Suprapubic skin (tissue), 4 donors: ENCODE measurements around the gene MYB. TPM values are rescaled to one million over a fixed set of nuclear protein-coding genes. Genes with fewer than 3 reads are reported as not detected.

Experiments used
- DNase-seq, 2 donors: peaks; one replicate each; pipeline ENCODE4 v3.0.0-alpha.2; 2019; ENCODE audit warnings: low spot score in 2 of 2
- H3K27ac ChIP-seq: fragments of 200-600 bp; sonication (generic); one replicate; pipeline ENCODE4 v1.5.1; 2019
- H3K27me3 ChIP-seq: fragments of 200-600 bp; sonication (generic); one replicate; pipeline ENCODE4 v1.5.1; 2019
- H3K36me3 ChIP-seq: fragments of 200-600 bp; sonication (generic); one replicate; pipeline ENCODE4 v1.5.1; 2019
- H3K4me1 ChIP-seq: fragments of 200-600 bp; sonication (generic); one replicate; pipeline ENCODE4 v1.5.1; 2019
- H3K4me3 ChIP-seq: fragments of 200-600 bp; sonication (generic); one replicate; pipeline ENCODE4 v1.5.1; 2019; ENCODE audit warnings: mild to moderate bottlenecking
- H3K9me3 ChIP-seq: fragments of 200-600 bp; sonication (generic); one replicate; pipeline ENCODE4 v1.5.1; 2019
- EP300 ChIP-seq: sonication (generic); formaldehyde crosslinking; IDR thresholded peaks from one replicate; pipeline ENCODE4 v1.6.1; 2017; ENCODE audit warnings: antibody characterized with exemption
- POLR2A ChIP-seq, 2 donors: fragments of 450-650 bp; IDR thresholded peaks; one replicate each; pipeline ENCODE4 v1.6.1; 2017; ENCODE audit warnings: antibody characterized with exemption in 2 of 2, mild to moderate bottlenecking in 2 of 2, moderate library complexity in 2 of 2
- POLR2AphosphoS5 ChIP-seq, 3 donors: sonication (generic); formaldehyde crosslinking; IDR thresholded peaks; one replicate each; pipeline ENCODE4 v1.6.1; 2017; ENCODE audit warnings: antibody characterized with exemption in 3 of 3
- WGBS: methylation state at CpG from one replicate; pipeline ENCODE4 v1.1.5; 2018; 5-methylcytosine and 5-hydroxymethylcytosine counted together
- total RNA-seq, 4 donors: library from RNA; depleted of rRNA; stranded (reverse); fragments of >200 nt; gene quantifications; one replicate each; pipeline ENCODE4 v1.1.0, GENCODE V29; 2016
- TF ChIP-seq, protein P1 (sequence below), 2 donors: fragments of 200-600 bp in 1 of 2; fragments of 450-650 bp in 1 of 2; sonication (generic) in 1 of 2; IDR thresholded peaks; one replicate each; pipeline ENCODE4 v1.5.1; 2016 to 2019; ENCODE audit warnings: antibody characterized with exemption in 2 of 2, mild to moderate bottlenecking in 1 of 2, moderate library complexity in 1 of 2

The MYB gene
- total RNA-seq, 4 donors from 2014 or later = 5.1 to 18.0 (median 8.8) TPM

DNA sequence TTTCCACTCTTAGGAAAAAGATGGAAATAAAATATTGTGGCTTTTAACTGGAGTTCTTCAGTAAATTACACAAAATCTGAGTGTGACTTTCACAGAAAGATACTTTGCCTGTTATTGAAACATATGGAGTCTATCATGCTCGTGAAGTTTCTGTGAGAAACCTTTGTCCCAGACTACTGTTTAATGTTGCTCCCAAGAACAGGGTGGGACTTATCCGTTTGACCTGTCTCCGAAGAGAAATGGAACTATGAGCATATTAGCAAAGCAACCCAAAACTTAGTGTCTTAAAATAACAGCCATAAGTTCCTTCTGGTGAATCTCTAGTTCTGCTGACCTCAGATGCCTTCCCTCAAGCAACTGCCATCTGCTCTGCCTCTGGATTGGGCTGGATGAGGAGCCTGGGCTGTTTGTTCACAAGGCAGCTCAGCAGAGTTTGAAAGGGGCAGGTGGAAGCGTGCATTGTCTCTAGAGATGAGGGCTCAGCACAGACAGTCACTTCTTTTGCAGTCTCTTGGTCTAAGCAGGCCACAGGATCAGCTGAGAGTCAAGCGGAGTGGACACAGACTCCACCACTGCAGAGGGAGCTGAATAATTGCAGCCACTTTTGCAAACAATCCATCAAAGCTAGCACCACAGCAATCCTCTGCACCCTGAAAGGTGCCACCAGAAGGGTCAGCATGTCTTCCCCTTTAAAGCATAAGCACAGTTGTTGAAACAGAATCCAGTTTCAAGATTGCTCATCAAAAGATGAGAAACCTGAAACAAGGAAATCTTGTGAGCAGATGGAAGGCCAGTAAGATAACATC lies 52.8 kb downstream of the MYB start:
- TF ChIP-seq, protein P1, sequence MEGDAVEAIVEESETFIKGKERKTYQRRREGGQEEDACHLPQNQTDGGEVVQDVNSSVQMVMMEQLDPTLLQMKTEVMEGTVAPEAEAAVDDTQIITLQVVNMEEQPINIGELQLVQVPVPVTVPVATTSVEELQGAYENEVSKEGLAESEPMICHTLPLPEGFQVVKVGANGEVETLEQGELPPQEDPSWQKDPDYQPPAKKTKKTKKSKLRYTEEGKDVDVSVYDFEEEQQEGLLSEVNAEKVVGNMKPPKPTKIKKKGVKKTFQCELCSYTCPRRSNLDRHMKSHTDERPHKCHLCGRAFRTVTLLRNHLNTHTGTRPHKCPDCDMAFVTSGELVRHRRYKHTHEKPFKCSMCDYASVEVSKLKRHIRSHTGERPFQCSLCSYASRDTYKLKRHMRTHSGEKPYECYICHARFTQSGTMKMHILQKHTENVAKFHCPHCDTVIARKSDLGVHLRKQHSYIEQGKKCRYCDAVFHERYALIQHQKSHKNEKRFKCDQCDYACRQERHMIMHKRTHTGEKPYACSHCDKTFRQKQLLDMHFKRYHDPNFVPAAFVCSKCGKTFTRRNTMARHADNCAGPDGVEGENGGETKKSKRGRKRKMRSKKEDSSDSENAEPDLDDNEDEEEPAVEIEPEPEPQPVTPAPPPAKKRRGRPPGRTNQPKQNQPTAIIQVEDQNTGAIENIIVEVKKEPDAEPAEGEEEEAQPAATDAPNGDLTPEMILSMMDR (IDR thresholded peaks at IDR 0.05) = no peak
- TF ChIP-seq EP300 = no peak
- TF ChIP-seq POLR2AphosphoS5 (IDR thresholded peaks at IDR 0.05) = no peak
- TF ChIP-seq POLR2A (IDR thresholded peaks at IDR 0.05) = no peak
- H3K27me3 ChIP-seq = no peaks in the 10 kb centered on the region
- no peak overlapping the region for H3K27ac ChIP-seq
- H3K36me3 ChIP-seq = no peaks in the 10 kb centered on the region
- H3K4me3 ChIP-seq = no peak overlapping the region
- no peak for DNase-seq
- no peaks in the 10 kb centered on the region for H3K4me1 ChIP-seq
- no peaks in the 10 kb centered on the region for H3K9me3 ChIP-seq
- WGBS = 75% methylated on average over 5 of the region's 5 CpGs

DNA sequence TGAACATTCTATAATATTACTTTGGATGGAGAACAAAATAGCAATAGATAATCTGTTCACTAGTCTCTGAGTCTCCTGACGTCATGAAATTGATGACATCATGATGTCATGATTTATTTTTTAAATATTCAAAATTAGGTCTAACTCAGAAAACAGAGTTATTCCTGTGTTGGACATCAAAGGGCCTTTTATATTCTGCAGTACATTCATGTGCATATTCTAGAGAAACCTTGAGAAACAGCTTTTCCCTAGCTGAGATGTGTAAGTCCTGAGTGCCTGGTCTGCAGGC lies 53.3 kb downstream of the MYB start:
- no peak for DNase-seq
- no peaks in the 10 kb centered on the region for H3K36me3 ChIP-seq
- 34% methylated on average over 1 of the region's 1 CpG for WGBS
- no peaks in the 10 kb centered on the region for H3K4me1 ChIP-seq
- H3K27ac ChIP-seq = no peak overlapping the region
- no peaks in the 10 kb centered on the region for H3K27me3 ChIP-seq
- no peak for TF ChIP-seq POLR2A (IDR thresholded peaks at IDR 0.05)
- no peak for TF ChIP-seq POLR2AphosphoS5 (IDR thresholded peaks at IDR 0.05)
- TF ChIP-seq, protein P1 (IDR thresholded peaks at IDR 0.05) = no peak
- no peak for TF ChIP-seq EP300
- H3K9me3 ChIP-seq = no peaks in the 10 kb centered on the region
- H3K4me3 ChIP-seq = no peak overlapping the region

DNA sequence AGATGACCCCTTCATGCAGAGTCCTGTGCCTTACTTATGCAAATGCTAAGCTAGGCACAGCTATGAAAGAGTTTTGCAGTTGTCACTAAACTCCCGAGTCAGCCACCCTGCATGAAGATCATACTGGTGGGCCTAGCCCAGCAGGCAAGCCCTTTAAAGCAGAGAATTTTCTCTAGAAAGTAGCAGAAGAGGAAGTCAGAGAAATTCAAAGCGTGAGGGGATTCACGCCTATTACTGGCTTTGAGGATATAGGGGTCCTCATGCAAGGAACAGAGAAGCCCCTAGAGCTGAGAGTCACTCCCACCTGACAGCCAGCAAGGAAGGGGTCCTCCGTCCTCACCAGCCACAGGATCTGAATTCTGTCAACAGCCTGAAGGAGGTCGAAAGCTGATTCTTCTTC lies 54.6 kb downstream of the MYB start:
- no peaks in the 10 kb centered on the region for H3K4me1 ChIP-seq
- no peak overlapping the region for H3K4me3 ChIP-seq
- TF ChIP-seq POLR2A (IDR thresholded peaks at IDR 0.05) = no peak
- no peak for DNase-seq
- no peaks in the 10 kb centered on the region for H3K9me3 ChIP-seq
- WGBS = 79% methylated on average over 5 of the region's 5 CpGs
- no peaks in the 10 kb centered on the region for H3K36me3 ChIP-seq
- no peaks in the 10 kb centered on the region for H3K27me3 ChIP-seq
- no peak overlapping the region for H3K27ac ChIP-seq

DNA sequence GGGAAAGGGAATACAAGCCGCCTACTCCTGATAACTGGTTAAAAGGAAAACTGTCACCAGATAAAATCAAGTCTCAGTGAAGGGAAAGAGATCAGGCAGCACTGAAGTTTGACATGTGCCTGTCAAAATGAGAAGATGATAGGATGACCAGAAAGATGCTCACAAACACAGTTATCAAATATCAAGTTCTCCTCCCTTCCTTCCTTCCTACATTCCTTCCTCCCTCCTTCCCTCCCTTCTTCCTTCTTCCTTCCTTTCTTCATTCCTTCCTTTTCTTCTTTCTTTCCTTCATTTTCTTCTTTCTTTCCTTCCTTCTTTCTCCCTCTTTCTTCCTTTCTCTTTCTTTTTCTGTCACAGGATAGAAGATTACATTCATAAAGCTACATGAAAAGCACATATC lies 55.2 kb downstream of the MYB start:
- 93% methylated on average over 1 of the region's 1 CpG for WGBS
- Histone ChIP-seq H3K27me3 (no peaks in the 10 kb centered on the region), H3K9me3 (no peaks in the 10 kb centered on the region), H3K27ac (no peak overlapping the region), H3K4me3 (no peak overlapping the region), H3K36me3 (no peaks in the 10 kb centered on the region), H3K4me1 (no peaks in the 10 kb centered on the region)
- TF ChIP-seq EP300 (no peak), POLR2A (IDR thresholded peaks at IDR 0.05) (no peak), POLR2AphosphoS5 (IDR thresholded peaks at IDR 0.05) (no peak)
- TF ChIP-seq, protein P1 (IDR thresholded peaks at IDR 0.05) = no peak
- no peak for DNase-seq

DNA sequence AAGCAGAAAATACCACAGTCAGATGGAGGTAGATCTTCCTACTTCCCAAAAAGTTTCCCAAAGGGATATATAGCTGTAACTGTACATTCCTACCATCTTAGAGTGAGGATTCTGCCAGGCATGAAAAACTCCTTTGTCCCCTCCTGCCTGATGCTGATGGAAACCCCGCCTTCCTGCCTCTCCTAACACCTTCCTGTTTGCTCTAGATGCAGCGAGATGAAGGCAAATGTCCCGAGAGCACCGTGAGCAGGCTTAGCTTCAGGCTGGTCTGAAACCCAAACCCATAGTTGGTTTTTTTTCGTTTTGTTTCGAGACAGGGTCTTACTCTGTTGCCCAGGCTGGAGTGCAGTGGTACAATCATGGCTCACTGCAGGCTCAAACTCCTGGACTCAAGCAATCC lies 55.6 kb downstream of the MYB start:
- Histone ChIP-seq H3K4me1 (no peaks in the 10 kb centered on the region), H3K36me3 (no peaks in the 10 kb centered on the region), H3K9me3 (no peaks in the 10 kb centered on the region), H3K27me3 (no peaks in the 10 kb centered on the region), H3K4me3 (no peak overlapping the region), H3K27ac (no peak overlapping the region)
- TF ChIP-seq EP300 = no peak
- TF ChIP-seq, protein P1 (IDR thresholded peaks at IDR 0.05) = no peak
- no peak for TF ChIP-seq POLR2A (IDR thresholded peaks at IDR 0.05)
- TF ChIP-seq POLR2AphosphoS5 (IDR thresholded peaks at IDR 0.05) = no peak
- DNase-seq = no peak
- 74% methylated on average over 6 of the region's 6 CpGs for WGBS

DNA sequence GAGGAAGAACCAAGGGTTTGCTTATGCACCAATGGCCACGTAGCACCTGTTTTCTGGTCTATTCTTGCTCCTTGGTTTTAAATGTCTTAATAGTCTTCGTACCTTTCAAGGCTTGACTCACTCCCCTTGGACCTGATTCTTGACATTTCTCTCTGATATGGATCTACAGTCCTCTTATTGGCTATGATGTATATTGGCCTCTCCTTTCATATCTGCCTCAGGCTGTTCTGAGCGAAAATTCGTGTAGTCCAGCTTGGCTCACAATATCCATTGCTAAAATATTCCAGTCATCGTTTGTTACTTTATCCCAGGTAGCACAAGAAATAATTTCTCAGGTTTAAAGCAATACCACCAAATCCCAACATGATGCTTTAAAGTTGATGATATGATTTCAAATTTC lies 59.6 kb downstream of the MYB start:
- TF ChIP-seq POLR2AphosphoS5 (IDR thresholded peaks at IDR 0.05) (no peak), POLR2A (IDR thresholded peaks at IDR 0.05) (no peak), EP300 (no peak)
- TF ChIP-seq, protein P1 (IDR thresholded peaks at IDR 0.05) = no peak

More for the DNA sequence above, 59.6 kb downstream of the MYB start:
- no peaks in the 10 kb centered on the region for H3K9me3 ChIP-seq
- H3K27me3 ChIP-seq = no peaks in the 10 kb centered on the region
- H3K36me3 ChIP-seq = no peaks in the 10 kb centered on the region
- 65% methylated on average over 5 of the region's 5 CpGs for WGBS
- no peak for DNase-seq
- H3K27ac ChIP-seq = no peak overlapping the region
- no peak overlapping the region for H3K4me3 ChIP-seq
- H3K4me1 ChIP-seq = no peaks in the 10 kb centered on the region
